Tibial nerve (tissue), 4 donors: ENCODE data around the gene SOD3. TPM values are rescaled to one million over a fixed set of nuclear protein-coding genes. Genes with fewer than 3 reads are reported as not detected.

ENCODE experiments used
- DNase-seq, 2 donors: peaks; one replicate each; pipeline ENCODE4 v3.0.0-alpha.2; 2019; ENCODE audit warnings: low spot score in 2 of 2
- H3K27ac ChIP-seq, 4 donors: fragments of 200-600 bp; sonication (generic) in 3 of 4; one replicate each; pipeline ENCODE4 v1.5.1; 2017 to 2019; ENCODE audit warnings: mild to moderate bottlenecking in 1 of 4
- H3K27me3 ChIP-seq, 2 donors: fragments of 200-600 bp; sonication (generic) in 1 of 2; one replicate each; pipeline versions ENCODE4 v1.5.1 to v1.6.0; 2017 to 2019
- H3K36me3 ChIP-seq, 3 donors: fragments of 200-600 bp; sonication (generic); one replicate each; pipeline ENCODE4 v1.5.1; 2018 to 2019
- H3K4me1 ChIP-seq, 4 donors: fragments of 200-600 bp; sonication (generic) in 3 of 4; one replicate each; pipeline ENCODE4 v1.5.1; 2017 to 2019
- H3K4me3 ChIP-seq, 4 donors: fragments of 200-600 bp; sonication (generic) in 3 of 4; one replicate each; pipeline ENCODE4 v1.5.1; 2017 to 2019; ENCODE audit warnings: mild to moderate bottlenecking in 1 of 4, moderate library complexity in 1 of 4
- H3K9me3 ChIP-seq, 4 donors: fragments of 200-600 bp; sonication (generic) in 3 of 4; one replicate each; pipeline ENCODE4 v1.5.1; 2017 to 2019
- EP300 ChIP-seq, 2 donors: sonication (generic); formaldehyde crosslinking; IDR thresholded peaks; one replicate each; pipeline ENCODE4 v1.6.1; 2017; ENCODE audit warnings: antibody characterized with exemption in 2 of 2, mild to moderate bottlenecking in 1 of 2
- POLR2A ChIP-seq, 2 donors: fragments of 450-650 bp; IDR thresholded peaks; one replicate each; pipeline ENCODE4 v1.6.1; 2017; ENCODE audit warnings: antibody characterized with exemption in 2 of 2, mild to moderate bottlenecking in 2 of 2, moderate library complexity in 2 of 2
- WGBS, 2 donors: methylation state at CpG; one replicate each; pipeline ENCODE4 v1.1.5; 2018; 5-methylcytosine and 5-hydroxymethylcytosine counted together
- total RNA-seq, 4 donors: library from RNA; depleted of rRNA; stranded (reverse); fragments of >200 nt; gene quantifications; one replicate each; pipeline ENCODE4 v1.1.0, GENCODE V29; 2016
- TF ChIP-seq, protein P1 (sequence below), 5 experiments: fragments of 200-600 bp in 3 of 5; fragments of 450-650 bp in 2 of 5; sonication (generic) in 3 of 5; IDR thresholded peaks; one replicate each; pipeline ENCODE4 v1.5.1; 2016 to 2019; ENCODE audit warnings: antibody characterized with exemption in 5 of 5, mild to moderate bottlenecking in 3 of 5, moderate library complexity in 2 of 5

Gene SOD3
- total RNA-seq, 4 donors from 2014 or later: 208 to 359 (median 326) TPM

DNA sequence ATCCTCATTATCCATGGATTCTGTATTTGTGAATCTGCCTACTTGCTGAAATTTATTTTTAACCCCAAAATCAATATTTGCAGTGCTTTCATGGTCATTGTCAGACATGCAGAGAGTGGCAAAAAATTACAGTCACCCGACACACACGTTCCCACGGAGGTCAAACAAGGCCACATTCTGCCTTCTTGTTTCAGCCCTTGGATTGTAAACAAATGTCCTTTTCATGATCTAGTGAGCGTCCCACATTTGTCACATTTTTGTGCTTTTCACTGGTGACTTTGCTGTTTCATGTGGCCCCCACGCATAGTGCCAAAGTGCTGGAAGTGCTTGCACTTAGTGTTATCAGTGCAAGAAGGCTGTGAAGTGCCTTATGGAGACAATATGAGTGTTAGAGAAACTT, 45.0 kb downstream of the SOD3 start:
- peak overlapping the region in 1 of 4 donors; percentile 33 for H3K27ac ChIP-seq
- H3K9me3 ChIP-seq: no peaks in the 10 kb centered on the region
- no peaks in the 10 kb centered on the region for H3K4me1 ChIP-seq
- TF ChIP-seq POLR2A (IDR thresholded peaks at IDR 0.05) (no peak), EP300 (IDR thresholded peaks at IDR 0.05) (peak in 1 of 2 donors; percentile 20)
- DNase-seq: no peak
- H3K27me3 ChIP-seq: no peaks in the 10 kb centered on the region
- 60 to 62% methylated on average over 5 of the region's 5 CpGs for whole genome bisulfite sequencing, 2 donors
- H3K36me3 ChIP-seq: peaks cover 0 to 46% (median 0%) of the 10 kb centered on the region in 3 donors
- no peak overlapping the region for H3K4me3 ChIP-seq

DNA sequence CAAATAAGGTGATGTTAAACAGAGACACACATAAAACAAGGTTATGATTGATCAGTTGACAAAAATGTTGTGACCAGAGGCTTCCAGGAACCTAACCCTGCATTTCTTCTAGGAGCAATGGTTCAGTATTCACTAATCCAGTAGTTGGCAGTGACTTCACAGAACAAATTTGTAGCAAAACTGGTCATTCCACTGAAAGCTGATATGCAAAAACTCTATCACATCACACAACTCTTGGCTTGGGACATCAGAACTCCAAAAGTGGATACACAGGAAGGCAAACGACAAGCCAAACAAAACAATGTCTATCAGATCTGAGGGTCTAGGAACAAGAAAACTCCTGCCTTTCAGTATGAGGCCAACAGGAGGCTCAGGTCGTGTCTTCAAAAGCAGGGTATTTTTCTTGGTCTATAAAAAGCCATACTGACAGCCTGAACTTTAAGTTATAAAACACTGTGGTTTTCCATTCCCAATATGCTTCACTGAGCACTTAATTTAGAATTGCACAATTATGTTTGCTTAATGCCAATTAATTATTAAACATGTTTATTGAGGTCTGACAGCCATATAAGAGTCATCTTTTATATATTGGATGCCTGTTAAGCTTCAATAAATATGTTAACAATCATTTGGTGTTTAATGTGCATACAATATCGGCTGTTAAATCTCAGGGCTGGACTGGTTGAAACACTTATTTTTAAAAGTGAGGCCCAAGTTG, 45.6 kb downstream of the SOD3 start:
- TF ChIP-seq, protein P1, sequence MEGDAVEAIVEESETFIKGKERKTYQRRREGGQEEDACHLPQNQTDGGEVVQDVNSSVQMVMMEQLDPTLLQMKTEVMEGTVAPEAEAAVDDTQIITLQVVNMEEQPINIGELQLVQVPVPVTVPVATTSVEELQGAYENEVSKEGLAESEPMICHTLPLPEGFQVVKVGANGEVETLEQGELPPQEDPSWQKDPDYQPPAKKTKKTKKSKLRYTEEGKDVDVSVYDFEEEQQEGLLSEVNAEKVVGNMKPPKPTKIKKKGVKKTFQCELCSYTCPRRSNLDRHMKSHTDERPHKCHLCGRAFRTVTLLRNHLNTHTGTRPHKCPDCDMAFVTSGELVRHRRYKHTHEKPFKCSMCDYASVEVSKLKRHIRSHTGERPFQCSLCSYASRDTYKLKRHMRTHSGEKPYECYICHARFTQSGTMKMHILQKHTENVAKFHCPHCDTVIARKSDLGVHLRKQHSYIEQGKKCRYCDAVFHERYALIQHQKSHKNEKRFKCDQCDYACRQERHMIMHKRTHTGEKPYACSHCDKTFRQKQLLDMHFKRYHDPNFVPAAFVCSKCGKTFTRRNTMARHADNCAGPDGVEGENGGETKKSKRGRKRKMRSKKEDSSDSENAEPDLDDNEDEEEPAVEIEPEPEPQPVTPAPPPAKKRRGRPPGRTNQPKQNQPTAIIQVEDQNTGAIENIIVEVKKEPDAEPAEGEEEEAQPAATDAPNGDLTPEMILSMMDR (IDR thresholded peaks at IDR 0.05): no peak
- H3K27me3 ChIP-seq: no peaks in the 10 kb centered on the region
- H3K4me1 ChIP-seq: no peaks in the 10 kb centered on the region
- H3K4me3 ChIP-seq: no peak overlapping the region
- no peaks in the 10 kb centered on the region for H3K9me3 ChIP-seq
- 72 to 88% methylated on average over 3 of the region's 3 CpGs for WGBS, 2 donors
- DNase-seq: no peak
- peaks cover 0 to 41% (median 0%) of the 10 kb centered on the region in 3 donors for H3K36me3 ChIP-seq
- peak overlapping the region in 1 of 4 donors; percentile 33 for H3K27ac ChIP-seq

DNA sequence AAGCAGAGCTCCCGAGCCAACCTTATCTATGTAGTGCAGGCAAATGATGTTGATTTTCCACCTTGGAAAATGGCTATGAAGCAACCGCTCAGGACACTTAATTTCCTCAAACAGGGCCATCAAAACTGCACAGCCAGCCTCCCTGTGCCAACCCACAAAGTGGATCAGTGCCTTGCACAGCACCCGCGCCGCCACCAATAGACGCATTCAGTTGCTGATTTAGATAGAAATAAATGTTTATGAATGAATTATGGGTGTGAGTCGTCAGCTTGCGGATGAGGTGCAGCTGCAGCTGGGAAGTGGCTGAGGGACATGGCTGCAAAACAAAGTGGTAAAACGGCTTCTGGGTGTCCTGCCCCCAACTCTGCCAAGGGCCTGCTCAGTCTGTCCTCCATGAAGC, 47.0 kb downstream of the SOD3 start:
- no peak overlapping the region for H3K27ac ChIP-seq
- no peak for DNase-seq
- H3K4me3 ChIP-seq: no peak overlapping the region
- no peaks in the 10 kb centered on the region for H3K27me3 ChIP-seq
- 91 to 96% methylated on average over 9 of the region's 9 CpGs for WGBS, 2 donors
- no peaks in the 10 kb centered on the region for H3K9me3 ChIP-seq
- H3K36me3 ChIP-seq: peaks cover 0 to 39% (median 0%) of the 10 kb centered on the region in 3 donors
- TF ChIP-seq EP300 (IDR thresholded peaks at IDR 0.05) (no peak), POLR2A (IDR thresholded peaks at IDR 0.05) (no peak)
- TF ChIP-seq, protein P1 (IDR thresholded peaks at IDR 0.05): no peak
- no peaks in the 10 kb centered on the region for H3K4me1 ChIP-seq

DNA sequence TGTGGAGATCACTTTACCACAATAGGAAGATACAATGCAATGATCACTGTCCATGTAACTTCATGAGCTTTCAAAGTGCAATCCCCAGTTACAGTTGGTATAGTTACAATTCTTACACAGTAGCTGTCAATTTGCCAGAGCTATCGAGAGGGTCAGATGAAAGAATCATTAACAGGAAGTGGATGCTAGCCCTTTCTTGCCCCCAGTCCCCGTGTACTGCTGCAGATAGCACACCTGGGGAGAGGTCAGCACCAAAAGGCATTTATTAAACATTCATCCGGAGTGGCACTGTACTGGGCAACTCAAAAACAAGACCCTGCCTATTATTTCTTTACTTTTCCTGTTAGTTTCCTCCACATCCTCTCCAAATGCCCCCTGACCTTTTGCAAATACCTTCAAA, 47.7 kb downstream of the SOD3 start:
- Histone ChIP-seq H3K4me3 (no peak overlapping the region), H3K27me3 (no peaks in the 10 kb centered on the region), H3K4me1 (no peaks in the 10 kb centered on the region), H3K9me3 (no peaks in the 10 kb centered on the region), H3K36me3 (peaks cover 0 to 31% (median 0%) of the 10 kb centered on the region in 3 donors), H3K27ac (no peak overlapping the region)
- DNase-seq: no peak
- 53 to 62% methylated on average over 3 of the region's 3 CpGs for WGBS, 2 donors
- TF ChIP-seq POLR2A (IDR thresholded peaks at IDR 0.05) (no peak), EP300 (IDR thresholded peaks at IDR 0.05) (no peak)
- TF ChIP-seq, protein P1 (IDR thresholded peaks at IDR 0.05): no peak

DNA sequence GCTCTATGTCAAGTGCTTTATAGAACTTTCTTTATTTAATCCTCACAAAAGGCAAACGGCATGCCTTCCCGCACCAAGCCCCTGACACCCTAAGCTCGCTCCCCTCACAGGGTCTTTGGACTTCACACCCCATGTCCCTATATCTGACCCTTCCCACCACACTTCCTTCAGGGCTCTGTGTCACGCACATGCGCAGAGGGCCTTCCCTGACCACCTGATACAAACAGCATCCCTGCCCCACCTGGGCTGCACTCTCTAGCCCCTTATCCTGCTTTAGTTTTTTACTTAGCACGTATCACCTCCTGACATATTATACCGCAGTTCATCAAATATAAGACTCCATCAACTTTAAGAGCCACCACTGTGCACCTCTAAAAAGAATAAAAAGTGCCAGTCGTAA, 49.8 kb downstream of the SOD3 start:
- Histone ChIP-seq H3K4me3 (no peak overlapping the region), H3K27ac (no peak overlapping the region), H3K36me3 (peaks cover 0 to 31% (median 0%) of the 10 kb centered on the region in 3 donors), H3K27me3 (no peaks in the 10 kb centered on the region), H3K9me3 (no peaks in the 10 kb centered on the region), H3K4me1 (peaks cover 0 to 12% (median under 1%) of the 10 kb centered on the region in 4 donors)
- no peak for DNase-seq
- WGBS, 2 donors: 96 to 98% methylated on average over 8 of the region's 8 CpGs
- TF ChIP-seq EP300 (IDR thresholded peaks at IDR 0.05): no peak
- TF ChIP-seq POLR2A (IDR thresholded peaks at IDR 0.05): no peak
- TF ChIP-seq, protein P1 (IDR thresholded peaks at IDR 0.05): no peak
